GM23338 (cell line): ENCODE data around the gene CHST15. TPM values are rescaled to one million over a fixed set of nuclear protein-coding genes. Genes with fewer than 3 reads are reported as not detected.

Experiments used
- ATAC-seq: fragments of 200-7000 bp; cut with Tn5 transposase; 3 replicates; pipeline ENCODE4 v1.9.1; 2020
- DNase-seq: peaks from one replicate; pipeline ENCODE4 v3.0.0-alpha.2; 2015; ENCODE audit warnings: low spot score
- H2AFZ ChIP-seq: fragments of 200-600 bp; sonication (generic); 2 replicates; pipeline ENCODE4 v1.8.0; 2016; ENCODE audit warnings: antibody characterized with exemption, mild to moderate bottlenecking, moderate library complexity
- H3F3A ChIP-seq: fragments of 200-600 bp; sonication (generic); replicated peaks from 2 replicates; pipeline ENCODE4 v1.8.0; 2017; ENCODE audit warnings: antibody characterized with exemption, mixed run types, low read depth
- H3K27ac ChIP-seq: fragments of 200-600 bp; sonication (generic); 2 replicates; pipeline ENCODE4 v1.6.1; 2016; ENCODE audit warnings: low read depth
- H3K27me3 ChIP-seq: fragments of 200-600 bp; sonication (generic); 2 replicates; pipeline ENCODE4 v1.8.0; 2016; ENCODE audit warnings: mild to moderate bottlenecking, mixed run types, moderate library complexity; ENCODE audit not compliant: insufficient read depth
- H3K36me3 ChIP-seq: fragments of 200-600 bp; sonication (generic); 2 replicates; pipeline ENCODE4 v1.8.0; 2016; ENCODE audit warnings: mild to moderate bottlenecking; ENCODE audit not compliant: insufficient read depth
- H3K4me1 ChIP-seq: fragments of 200-600 bp; sonication (generic); 2 replicates; pipeline ENCODE4 v1.8.0; 2016; ENCODE audit warnings: mild to moderate bottlenecking, moderate library complexity; ENCODE audit not compliant: insufficient read depth
- H3K4me2 ChIP-seq: fragments of 200-600 bp; sonication (generic); 2 replicates; pipeline ENCODE4 v1.7.1; 2017; ENCODE audit warnings: mixed run types
- H3K4me3 ChIP-seq: fragments of 200-600 bp; sonication (generic); 2 replicates; pipeline ENCODE4 v1.6.1; 2016; ENCODE audit warnings: mixed run types
- H3K79me2 ChIP-seq: fragments of 200-600 bp; sonication (generic); replicated peaks from 2 replicates; pipeline ENCODE4 v1.8.0; 2017; ENCODE audit warnings: mild to moderate bottlenecking; ENCODE audit not compliant: insufficient read depth
- H3K9me2 ChIP-seq: fragments of 200-600 bp; sonication (generic); 2 replicates; pipeline ENCODE4 v1.8.0; 2017; ENCODE audit not compliant: insufficient read depth
- H4K20me1 ChIP-seq: fragments of 200-600 bp; sonication (generic); replicated peaks from 2 replicates; pipeline ENCODE4 v1.8.0; 2017; ENCODE audit warnings: mild to moderate bottlenecking; ENCODE audit not compliant: insufficient read depth
- H3K27ac Mint-ChIP-seq: 2 replicates; pipeline ENCODE4 v1.8.0; 2020; ENCODE audit warnings: inconsistent platforms, mild to moderate bottlenecking, moderate library complexity, mixed read lengths
- H3K27me3 Mint-ChIP-seq: 3 replicates; pipeline ENCODE4 v1.8.0; 2022; ENCODE audit warnings: low read depth, mild to moderate bottlenecking, moderate library complexity, mixed read lengths, inconsistent platforms; ENCODE audit not compliant: insufficient read depth, poor library complexity
- H3K36me3 Mint-ChIP-seq: 3 replicates; pipeline ENCODE4 v1.8.0; 2021; ENCODE audit warnings: low read depth, mild to moderate bottlenecking, inconsistent platforms, moderate library complexity, mixed read lengths
- H3K4me1 Mint-ChIP-seq: 3 replicates; pipeline ENCODE4 v1.8.0; 2020; ENCODE audit warnings: mild to moderate bottlenecking, inconsistent platforms, mixed read lengths
- H3K4me3 Mint-ChIP-seq: 3 replicates; pipeline ENCODE4 v1.8.0; 2021; ENCODE audit warnings: moderate library complexity, mild to moderate bottlenecking, inconsistent platforms, mixed read lengths
- H3K9me3 Mint-ChIP-seq: 3 replicates; pipeline ENCODE4 v1.8.0; 2020; ENCODE audit warnings: moderate library complexity, mild to moderate bottlenecking, inconsistent platforms, mixed read lengths
- JUNB ChIP-seq: IDR thresholded peaks from one replicate; pipeline ENCODE4 v1.6.1; 2016; ENCODE audit warnings: antibody characterized with exemption; ENCODE audit not compliant: unreplicated experiment
- ZNF331 ChIP-seq: fragments of 250-450 bp; sonication (Bioruptor Pico); IDR thresholded peaks from 2 replicates; pipeline ENCODE4 v1.5.0; 2020; ENCODE audit warnings: low read depth, mild to moderate bottlenecking, moderate library complexity
- polyA plus RNA-seq: library from polyadenylated mRNA; unstranded; fragments of >200 nt; fragmentation: Nextera tagmentation; extraction: Ambion mirVana; gene quantifications from 2 replicates; pipeline ENCODE4 v1.2.1, GENCODE V29; 2016
- total RNA-seq: library from RNA; depleted of rRNA; stranded (reverse); fragments of >200 nt; shearing (Covaris generic); gene quantifications from 2 replicates; pipeline ENCODE4 v1.2.3, GENCODE V29; 2014
- TF ChIP-seq, protein P1 (sequence below): IDR thresholded peaks from 2 replicates; pipeline ENCODE4 v1.6.1; 2016; ENCODE audit warnings: antibody characterized with exemption
- TF ChIP-seq, protein P2 (sequence below): fragments of 250-450 bp; sonication (Bioruptor Pico); IDR thresholded peaks from 2 replicates; pipeline ENCODE4 v1.5.0; 2020; ENCODE audit warnings: mild to moderate bottlenecking, moderate library complexity

The CHST15 gene
- total and polyA plus RNA-seq, 2 experiments from 2014 or later: 2.6 to 11.2 TPM

DNA sequence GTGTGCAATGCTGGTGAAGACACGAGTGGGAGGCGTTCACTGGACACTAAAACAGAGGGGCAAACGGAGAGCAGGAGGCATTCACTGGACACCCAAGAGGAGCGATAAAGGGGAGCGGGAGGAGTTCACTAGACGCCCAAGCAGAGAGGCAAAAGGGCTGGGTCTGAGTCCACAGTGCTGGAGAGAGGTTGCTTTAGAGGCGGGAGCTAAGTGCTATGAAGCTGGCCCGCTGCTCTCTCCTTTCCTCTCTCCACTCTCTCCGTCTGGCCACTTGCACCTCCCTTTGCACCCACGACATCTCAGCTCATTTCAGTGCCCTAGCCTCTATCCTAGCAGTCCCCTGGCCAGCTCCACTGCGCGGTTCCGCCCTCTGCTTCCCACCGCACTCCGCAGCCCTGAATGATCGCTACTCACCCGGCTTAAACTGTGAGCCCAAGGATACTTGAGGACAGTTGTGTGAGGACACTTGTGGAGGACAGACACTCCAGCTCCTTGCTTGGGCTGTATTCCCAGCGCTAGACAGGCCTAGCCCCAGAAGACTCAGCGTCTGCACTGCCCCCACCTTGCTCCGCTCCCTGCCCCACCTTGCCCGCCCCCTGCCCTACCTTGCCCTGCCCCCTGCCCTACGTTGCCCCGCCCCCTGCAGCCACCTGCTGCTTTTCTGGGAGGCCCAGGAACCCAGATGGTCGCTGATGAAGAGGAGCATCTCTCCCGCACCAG lies 123.0 kb downstream of the CHST15 start:
- Mint-ChIP-seq H3K9me3 (peaks cover 9% of the 10 kb centered on the region; the same call in 2 of the 3 replicates), H3K27ac (no peak overlapping the region), H3K4me1 (peaks cover 35% of the 10 kb centered on the region), H3K36me3 (peaks cover 7% of the 10 kb centered on the region; the same call in 2 of the 3 replicates), H3K4me3 (peak overlapping the region; percentile 47; the same call in 2 of the 3 replicates), H3K27me3 (peaks cover 36% of the 10 kb centered on the region)
- H2AFZ ChIP-seq: peak overlapping the region; percentile 95; the same call in 1 of the 2 replicates
- no peak overlapping the region for H3K4me2 ChIP-seq
- H3K27me3 ChIP-seq: peaks cover 28% of the 10 kb centered on the region
- H3K36me3 ChIP-seq: no peaks in the 10 kb centered on the region
- H3F3A ChIP-seq: 0 out of 2 replicates have a peak, but pooled peaks cover 11% of the 10 kb centered on the region
- H3K9me2 ChIP-seq: no peaks in the 10 kb centered on the region; the same call in none of the 2 replicates
- no peak overlapping the region for H3K4me3 ChIP-seq
- H4K20me1 ChIP-seq: no peaks in the 10 kb centered on the region
- DNase-seq: peak; percentile 42
- no peaks in the 10 kb centered on the region for H3K79me2 ChIP-seq
- peak; percentile 7; the same call in 2 of the 3 replicates for ATAC-seq
- no peak overlapping the region for H3K27ac ChIP-seq
- TF ChIP-seq, protein P1, sequence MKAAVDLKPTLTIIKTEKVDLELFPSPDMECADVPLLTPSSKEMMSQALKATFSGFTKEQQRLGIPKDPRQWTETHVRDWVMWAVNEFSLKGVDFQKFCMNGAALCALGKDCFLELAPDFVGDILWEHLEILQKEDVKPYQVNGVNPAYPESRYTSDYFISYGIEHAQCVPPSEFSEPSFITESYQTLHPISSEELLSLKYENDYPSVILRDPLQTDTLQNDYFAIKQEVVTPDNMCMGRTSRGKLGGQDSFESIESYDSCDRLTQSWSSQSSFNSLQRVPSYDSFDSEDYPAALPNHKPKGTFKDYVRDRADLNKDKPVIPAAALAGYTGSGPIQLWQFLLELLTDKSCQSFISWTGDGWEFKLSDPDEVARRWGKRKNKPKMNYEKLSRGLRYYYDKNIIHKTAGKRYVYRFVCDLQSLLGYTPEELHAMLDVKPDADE: no peak
- TF ChIP-seq JUNB (no peak), ZNF331 (CRISPR knock-in tag) (no peak)
- TF ChIP-seq, protein P2, sequence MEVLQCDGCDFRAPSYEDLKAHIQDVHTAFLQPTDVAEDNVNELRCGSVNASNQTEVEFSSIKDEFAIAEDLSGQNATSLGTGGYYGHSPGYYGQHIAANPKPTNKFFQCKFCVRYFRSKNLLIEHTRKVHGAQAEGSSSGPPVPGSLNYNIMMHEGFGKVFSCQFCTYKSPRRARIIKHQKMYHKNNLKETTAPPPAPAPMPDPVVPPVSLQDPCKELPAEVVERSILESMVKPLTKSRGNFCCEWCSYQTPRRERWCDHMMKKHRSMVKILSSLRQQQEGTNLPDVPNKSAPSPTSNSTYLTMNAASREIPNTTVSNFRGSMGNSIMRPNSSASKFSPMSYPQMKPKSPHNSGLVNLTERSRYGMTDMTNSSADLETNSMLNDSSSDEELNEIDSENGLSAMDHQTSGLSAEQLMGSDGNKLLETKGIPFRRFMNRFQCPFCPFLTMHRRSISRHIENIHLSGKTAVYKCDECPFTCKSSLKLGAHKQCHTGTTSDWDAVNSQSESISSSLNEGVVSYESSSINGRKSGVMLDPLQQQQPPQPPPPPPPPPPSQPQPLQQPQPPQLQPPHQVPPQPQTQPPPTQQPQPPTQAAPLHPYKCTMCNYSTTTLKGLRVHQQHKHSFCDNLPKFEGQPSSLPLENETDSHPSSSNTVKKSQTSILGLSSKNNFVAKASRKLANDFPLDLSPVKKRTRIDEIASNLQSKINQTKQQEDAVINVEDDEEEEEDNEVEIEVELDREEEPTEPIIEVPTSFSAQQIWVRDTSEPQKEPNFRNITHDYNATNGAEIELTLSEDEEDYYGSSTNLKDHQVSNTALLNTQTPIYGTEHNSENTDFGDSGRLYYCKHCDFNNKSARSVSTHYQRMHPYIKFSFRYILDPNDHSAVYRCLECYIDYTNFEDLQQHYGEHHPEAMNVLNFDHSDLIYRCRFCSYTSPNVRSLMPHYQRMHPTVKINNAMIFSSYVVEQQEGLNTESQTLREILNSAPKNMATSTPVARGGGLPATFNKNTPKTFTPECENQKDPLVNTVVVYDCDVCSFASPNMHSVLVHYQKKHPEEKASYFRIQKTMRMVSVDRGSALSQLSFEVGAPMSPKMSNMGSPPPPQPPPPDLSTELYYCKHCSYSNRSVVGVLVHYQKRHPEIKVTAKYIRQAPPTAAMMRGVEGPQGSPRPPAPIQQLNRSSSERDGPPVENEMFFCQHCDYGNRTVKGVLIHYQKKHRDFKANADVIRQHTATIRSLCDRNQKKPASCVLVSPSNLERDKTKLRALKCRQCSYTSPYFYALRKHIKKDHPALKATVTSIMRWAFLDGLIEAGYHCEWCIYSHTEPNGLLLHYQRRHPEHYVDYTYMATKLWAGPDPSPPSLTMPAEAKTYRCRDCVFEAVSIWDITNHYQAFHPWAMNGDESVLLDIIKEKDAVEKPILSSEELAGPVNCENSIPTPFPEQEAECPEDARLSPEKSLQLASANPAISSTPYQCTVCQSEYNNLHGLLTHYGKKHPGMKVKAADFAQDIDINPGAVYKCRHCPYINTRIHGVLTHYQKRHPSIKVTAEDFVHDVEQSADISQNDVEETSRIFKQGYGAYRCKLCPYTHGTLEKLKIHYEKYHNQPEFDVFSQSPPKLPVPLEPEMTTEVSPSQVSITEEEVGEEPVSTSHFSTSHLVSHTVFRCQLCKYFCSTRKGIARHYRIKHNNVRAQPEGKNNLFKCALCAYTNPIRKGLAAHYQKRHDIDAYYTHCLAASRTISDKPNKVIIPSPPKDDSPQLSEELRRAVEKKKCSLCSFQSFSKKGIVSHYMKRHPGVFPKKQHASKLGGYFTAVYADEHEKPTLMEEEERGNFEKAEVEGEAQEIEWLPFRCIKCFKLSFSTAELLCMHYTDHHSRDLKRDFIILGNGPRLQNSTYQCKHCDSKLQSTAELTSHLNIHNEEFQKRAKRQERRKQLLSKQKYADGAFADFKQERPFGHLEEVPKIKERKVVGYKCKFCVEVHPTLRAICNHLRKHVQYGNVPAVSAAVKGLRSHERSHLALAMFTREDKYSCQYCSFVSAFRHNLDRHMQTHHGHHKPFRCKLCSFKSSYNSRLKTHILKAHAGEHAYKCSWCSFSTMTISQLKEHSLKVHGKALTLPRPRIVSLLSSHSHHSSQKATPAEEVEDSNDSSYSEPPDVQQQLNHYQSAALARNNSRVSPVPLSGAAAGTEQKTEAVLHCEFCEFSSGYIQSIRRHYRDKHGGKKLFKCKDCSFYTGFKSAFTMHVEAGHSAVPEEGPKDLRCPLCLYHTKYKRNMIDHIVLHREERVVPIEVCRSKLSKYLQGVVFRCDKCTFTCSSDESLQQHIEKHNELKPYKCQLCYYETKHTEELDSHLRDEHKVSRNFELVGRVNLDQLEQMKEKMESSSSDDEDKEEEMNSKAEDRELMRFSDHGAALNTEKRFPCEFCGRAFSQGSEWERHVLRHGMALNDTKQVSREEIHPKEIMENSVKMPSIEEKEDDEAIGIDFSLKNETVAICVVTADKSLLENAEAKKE (CRISPR knock-in tag): no peak
- H3K4me1 ChIP-seq: peaks cover 12% of the 10 kb centered on the region
